GM21619 (cell line): Measurements from ENCODE around the gene ZNF646.
A peak's percentile ranks its signal among the peaks of the same experiment; 100 is the strongest.

Experiments used
- ATAC-seq: cut with Tn5 transposase; IDR thresholded peaks from one replicate; pipeline ENCODE4 v1.9.1; 2021; ENCODE audit not compliant: unreplicated experiment

The ZNF646 gene

GRCh38 chr16:31108035-31108793, 34.0 kb downstream of the ZNF646 start, which contains the start of gene BCKDK:
Gene BCKDK, plus strand, starts transcription at chr16:31108386. Its CDS starts 838 bp downstream, at chr16:31109224.
- ATAC-seq, result peak; percentile 77

DNA sequence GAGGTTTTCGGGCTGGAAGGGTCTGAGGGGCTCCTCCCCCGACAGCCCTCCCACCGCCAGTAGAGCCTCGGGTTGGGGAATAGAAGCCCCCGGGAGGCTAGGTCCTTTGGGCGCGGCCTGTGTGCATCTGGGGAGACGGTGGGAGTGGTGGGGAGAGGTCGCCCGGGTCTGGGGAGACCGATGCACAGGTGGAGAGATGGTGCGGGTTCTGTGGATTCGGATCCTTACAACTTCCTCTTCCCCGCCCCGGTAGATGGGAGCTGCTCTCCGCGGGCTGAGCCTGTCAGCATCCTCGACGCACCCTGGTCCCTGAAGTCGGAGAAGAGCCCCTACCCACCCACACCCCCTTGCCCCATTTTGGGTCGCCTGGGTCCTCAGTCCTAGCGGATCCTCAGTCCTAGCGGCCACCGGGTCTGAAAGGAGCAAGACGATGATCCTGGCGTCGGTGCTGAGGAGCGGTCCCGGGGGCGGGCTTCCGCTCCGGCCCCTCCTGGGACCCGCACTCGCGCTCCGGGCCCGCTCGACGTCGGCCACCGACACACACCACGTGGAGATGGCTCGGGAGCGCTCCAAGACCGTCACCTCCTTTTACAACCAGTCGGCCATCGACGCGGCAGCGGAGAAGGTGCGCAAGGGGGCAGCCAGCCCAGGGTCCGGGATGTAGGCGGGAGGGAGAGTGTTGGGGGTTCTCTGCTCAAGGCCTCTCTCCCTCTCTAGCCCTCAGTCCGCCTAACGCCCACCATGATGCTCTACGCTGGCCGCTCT, 34.8 kb downstream of the ZNF646 start:
- ATAC-seq, result no peak

- ATAC-seq, result no peak
These were observed 35.4 kb downstream of the ZNF646 start for GRCh38 chr16:31109622-31110021.

DNA sequence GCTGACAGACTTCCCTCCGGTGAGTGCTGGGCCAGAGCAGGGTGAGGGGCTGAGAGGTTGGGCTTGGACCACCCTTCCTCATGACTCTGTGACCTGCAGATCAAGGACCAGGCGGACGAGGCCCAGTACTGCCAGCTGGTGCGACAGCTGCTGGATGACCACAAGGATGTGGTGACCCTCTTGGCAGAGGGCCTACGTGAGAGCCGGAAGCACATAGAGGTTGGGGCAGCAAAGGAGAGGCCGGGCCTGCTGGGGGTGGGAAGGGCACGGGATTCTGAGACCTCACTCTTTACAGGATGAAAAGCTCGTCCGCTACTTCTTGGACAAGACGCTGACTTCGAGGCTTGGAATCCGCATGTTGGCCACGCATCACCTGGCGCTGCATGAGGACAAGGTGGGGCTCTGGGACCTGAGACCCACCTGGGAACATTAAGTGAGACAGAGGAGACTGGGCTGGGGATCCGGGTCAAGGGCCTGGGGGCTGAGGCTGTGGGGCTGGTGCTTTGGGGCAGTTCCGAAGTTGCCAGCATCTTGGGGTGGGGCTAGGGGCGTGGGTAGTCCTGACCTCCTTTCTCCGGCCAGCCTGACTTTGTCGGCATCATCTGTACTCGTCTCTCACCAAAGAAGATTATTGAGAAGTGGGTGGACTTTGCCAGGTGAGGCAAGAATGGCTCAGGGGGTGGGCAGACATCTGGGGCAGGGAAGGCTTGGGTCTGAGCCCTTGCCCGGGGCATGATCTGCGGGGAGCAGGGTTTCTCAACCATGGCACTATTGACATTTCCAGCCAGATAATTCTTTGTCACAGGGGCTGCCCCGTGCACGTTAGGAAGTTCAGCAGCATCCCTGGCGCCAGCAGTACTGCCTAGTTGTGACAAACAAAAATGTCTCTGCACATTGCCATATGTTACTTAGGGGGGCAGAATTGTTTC, 36.1 kb downstream of the ZNF646 start:
- no peak for ATAC-seq

DNA sequence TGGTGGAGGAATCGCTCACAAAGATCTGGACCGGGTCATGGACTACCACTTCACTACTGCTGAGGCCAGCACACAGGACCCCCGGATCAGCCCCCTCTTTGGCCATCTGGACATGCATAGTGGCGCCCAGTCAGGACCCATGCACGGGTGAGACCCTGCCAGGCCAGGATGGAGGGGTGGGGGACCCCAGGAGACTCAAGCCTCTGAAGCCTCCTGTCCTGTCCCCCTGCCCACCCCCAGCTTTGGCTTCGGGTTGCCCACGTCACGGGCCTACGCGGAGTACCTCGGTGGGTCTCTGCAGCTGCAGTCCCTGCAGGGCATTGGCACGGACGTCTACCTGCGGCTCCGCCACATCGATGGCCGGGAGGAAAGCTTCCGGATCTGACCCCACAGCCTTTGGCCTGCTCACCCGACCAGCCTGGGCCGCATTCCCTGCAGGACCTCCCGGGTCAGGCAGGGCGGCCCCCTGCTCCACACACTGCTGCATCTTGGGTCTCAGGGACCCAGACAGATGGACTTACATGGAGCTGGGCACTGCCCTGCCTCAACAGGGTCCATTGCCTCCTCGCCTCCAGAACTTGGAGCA, 37.8 kb downstream of the ZNF646 start:
- ATAC-seq, result no peak

DNA sequence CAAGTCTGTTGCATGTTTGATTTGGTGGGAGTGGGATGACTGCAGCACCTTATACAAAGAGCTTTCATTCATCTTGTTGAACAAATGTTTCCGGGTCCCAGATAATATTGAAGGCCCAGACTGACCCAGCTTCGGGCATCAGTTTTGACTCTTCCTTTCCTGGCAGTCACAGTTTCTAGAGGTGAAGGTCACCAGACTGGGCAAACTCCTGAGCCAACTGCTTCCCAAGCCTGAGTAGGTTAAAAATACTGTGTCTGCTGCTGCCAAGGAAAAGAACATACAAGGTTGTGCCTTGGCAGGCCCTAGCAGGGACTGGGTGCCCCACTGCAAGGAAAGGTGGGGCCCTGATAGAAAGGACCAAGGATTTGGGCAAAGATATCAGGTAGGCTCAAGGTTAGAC, 38.5 kb downstream of the ZNF646 start:
- ATAC-seq, result no peak

DNA sequence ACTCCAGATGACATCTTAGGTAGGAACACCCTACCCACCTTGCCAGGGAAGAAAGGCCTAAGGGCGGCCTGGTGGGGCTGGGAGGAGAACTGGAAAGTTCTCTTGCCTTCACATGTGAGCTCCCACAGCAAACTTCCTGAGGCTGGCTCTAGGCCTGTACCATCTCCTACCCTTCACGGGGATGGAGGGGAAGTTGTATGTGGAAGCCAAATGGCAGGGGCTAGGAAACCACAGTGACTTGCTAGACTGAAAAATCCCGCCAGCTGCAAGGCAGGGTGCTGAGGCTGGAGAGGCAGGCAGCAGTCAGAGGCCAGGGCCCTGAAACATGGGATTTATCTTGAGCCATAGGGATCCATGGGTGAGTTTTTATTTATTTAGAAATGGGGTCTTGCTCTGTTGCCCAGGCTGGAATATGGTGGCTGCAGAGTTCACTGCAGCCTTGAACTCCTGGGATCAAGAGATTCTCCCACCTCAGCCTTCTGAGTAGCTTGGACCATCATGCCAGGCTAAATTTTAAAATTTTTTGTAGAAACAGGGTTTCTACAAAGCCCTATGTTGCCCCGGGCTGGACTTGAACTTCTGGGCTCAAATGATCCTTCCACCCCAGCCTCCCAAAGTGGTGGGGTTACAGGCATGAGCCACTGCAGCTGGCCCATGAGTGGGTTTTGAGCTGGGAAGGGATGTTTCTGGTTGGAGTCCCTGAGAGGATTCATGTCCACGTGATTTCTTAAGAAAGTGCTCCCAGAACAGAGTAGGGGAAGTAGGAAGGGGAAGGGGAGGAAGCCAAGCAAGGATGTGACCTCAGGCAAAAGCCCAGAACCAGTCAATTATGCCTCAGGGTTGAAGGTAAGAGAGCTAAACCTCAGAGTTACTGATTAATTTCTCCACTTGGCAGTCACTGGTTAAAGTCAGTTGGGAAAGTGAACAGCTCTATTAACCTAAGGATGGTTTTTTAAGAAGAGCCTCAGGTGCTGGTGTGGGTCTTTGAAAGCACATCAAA, 39.2 kb downstream of the ZNF646 start:
- ATAC-seq, result no peak

- no peak for ATAC-seq
These were observed 40.2 kb downstream of the ZNF646 start for GRCh38 chr16:31114468-31114867.

GRCh38 chr16:31117384-31118222, 43.4 kb downstream of the ZNF646 start, which contains the start of gene KAT8:
Gene KAT8, plus strand, starts transcription at chr16:31117664. Its CDS starts 18 bp downstream, at chr16:31117682.
- peak; percentile 88 for ATAC-seq

DNA sequence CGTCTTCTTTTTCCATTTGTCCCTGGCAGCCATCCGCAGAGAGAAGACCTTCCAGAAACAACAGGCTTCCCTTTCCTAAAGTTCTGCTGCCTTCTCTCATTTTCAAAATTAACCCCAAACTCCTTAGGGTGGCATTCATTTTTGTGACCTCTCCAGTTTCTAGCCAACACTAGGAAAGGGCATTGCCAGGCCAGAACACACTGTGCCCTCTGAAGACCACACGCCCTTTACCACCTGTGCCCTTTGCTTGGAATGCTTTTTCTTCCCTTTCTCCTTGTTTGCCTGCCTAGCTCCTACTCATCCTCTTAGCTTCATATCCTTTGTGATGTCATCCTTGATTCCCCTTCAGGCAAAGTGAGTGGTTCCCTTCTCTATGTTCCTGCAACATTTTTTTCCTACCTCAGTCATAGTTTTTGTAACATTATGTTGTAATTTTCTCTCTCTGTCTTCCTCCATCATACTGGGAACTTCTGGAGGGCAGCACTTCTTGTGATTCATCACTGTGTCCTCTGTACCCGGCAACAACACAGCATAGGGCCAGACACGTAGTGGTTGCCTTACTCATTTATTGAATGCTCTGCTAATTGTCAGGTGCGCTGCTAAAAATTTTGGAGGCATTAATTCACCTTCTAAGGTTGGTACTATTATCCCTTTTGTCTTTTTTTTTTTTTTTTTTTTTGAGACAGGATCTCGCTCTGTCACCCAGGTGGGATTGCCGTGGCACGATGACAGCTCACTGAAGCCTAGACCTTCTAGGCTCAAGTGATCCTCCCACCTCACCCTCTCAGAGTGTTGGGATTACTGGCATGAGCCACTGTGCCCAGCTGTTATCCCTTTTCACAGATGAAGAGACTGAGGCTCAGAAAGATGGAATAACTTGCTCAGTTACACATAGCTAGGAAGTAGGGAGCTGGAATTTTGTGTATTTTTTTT, 44.3 kb downstream of the ZNF646 start:
- no peak for ATAC-seq

- no peak for ATAC-seq
These were observed 45.9 kb downstream of the ZNF646 start for GRCh38 chr16:31120129-31120528.

DNA sequence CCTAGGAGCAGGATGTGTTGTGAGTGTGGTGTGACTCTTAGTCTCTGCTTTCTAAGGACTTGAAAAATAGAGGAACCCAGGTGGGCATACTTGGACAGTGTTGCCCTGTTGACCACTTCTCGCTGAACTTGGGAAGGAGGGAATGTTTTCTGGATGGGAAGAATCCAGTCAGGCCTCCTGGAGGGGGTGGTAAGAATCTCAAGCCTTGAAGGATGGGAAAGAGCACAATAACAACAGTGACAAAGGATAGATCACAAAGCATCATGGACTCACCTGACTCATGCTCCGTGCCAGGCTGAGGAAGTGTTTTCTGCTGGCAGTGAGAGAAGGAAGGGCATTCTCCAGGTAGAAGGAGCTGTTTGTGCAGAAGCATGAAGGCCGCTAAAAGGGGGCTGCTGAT, 51.6 kb downstream of the ZNF646 start:
- ATAC-seq, result no peak

DNA sequence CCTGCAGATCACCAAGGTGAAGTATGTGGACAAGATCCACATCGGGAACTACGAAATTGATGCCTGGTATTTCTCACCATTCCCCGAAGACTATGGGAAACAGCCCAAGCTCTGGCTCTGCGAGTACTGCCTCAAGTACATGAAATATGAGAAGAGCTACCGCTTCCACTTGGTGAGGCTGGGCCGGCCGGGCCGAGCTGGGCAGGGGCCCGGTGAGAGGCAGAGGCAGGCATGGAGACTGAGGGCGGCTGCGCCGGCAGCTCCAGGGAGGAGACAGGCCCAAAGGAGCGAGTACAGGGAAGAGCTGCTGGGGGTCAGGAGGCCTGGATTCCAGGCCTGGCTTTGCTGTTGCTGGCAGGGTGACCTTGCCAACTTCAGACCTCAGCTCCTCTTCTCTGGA, 53.0 kb downstream of the ZNF646 start:
- no peak for ATAC-seq

GRCh38 chr16:31128711-31129567, 54.7 kb downstream of the ZNF646 start:
- ATAC-seq, result no peak

DNA sequence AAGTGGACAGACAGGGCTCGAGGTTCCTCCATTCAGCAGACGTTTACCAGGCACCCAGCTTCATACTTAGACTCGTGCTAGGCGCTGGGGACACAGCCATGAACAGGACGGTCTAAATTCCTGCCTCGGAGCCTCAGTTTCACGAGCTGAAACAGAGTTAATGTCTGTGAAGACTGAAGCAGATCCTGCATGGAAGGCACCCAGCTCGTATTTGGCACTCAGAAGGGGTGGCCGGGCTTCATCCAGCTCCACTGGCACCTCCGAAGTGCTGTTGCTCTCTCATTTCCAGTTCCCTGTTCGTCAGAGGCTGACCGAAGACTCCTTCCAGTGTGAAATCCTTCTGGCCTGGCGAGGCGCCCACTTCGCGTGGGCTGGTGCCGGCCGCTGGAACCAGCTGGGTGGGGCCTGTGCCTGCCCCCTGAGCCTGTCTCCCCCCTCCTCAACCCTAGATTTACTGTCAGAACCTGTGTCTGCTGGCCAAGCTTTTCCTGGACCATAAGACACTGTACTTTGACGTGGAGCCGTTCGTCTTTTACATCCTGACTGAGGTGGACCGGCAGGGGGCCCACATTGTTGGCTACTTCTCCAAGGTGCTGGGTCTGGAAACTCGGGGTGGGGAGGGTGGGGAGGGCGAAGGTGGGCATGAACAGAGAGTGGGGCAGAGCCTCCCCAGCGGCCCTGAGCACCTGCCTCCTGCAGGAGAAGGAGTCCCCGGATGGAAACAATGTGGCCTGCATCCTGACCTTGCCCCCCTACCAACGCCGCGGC, 55.5 kb downstream of the ZNF646 start:
- no peak for ATAC-seq

GRCh38 chr16:31130336-31130891, 56.2 kb downstream of the ZNF646 start:
- no peak for ATAC-seq
